Stomach (tissue), 9 donors: ENCODE data around the gene ZNF532. TPM values are rescaled to one million over a fixed set of nuclear protein-coding genes. Genes with fewer than 3 reads are reported as not detected.
A peak's percentile ranks its signal among the peaks of the same experiment; 100 is the strongest.

Experiments used
- DNase-seq, 2 donors: peaks; one replicate each; pipeline versions ENCODE4 v3.0.0 to v3.0.0-alpha.2; 2013 to 2019
- H3K27ac ChIP-seq, 5 donors: fragments of 200-600 bp in 4 of 5; sonication (generic) in 4 of 5; one replicate each; pipeline ENCODE4 v1.5.1; 2013 to 2019; ENCODE audit warnings: mild to moderate bottlenecking in 1 of 5, moderate library complexity in 1 of 5
- H3K27me3 ChIP-seq, 3 donors: fragments of 200-600 bp; sonication (generic); one replicate each; pipeline ENCODE4 v1.5.1; 2017 to 2019; ENCODE audit warnings: mixed run types in 1 of 3
- H3K36me3 ChIP-seq, 4 donors: fragments of 200-600 bp; sonication (generic); 1 replicate in 3 of 4; 2 replicates in 1 of 4; pipeline ENCODE4 v1.5.1; 2016 to 2019
- H3K4me1 ChIP-seq, 4 donors: fragments of 200-600 bp; sonication (generic); one replicate each; pipeline ENCODE4 v1.5.1; 2016 to 2019
- H3K4me3 ChIP-seq, 4 donors: fragments of 200-600 bp; sonication (generic) in 3 of 4; one replicate each; pipeline ENCODE4 v1.5.1; 2016 to 2019; ENCODE audit warnings: mild to moderate bottlenecking in 1 of 4
- H3K9me3 ChIP-seq, 4 donors: fragments of 200-600 bp; sonication (generic); one replicate each; pipeline ENCODE4 v1.5.1; 2016 to 2019
- CTCF ChIP-seq, 7 experiments: fragments of 450-650 bp in 4 of 7; fragments of 200-600 bp in 3 of 7; sonication (generic) in 3 of 7; IDR thresholded peaks; one replicate each; pipeline ENCODE4 v1.5.1; 2016 to 2019; ENCODE audit warnings: antibody characterized with exemption in 7 of 7, control low read depth in 2 of 7, mild to moderate bottlenecking in 1 of 7
- EP300 ChIP-seq: sonication (generic); formaldehyde crosslinking; IDR thresholded peaks from one replicate; pipeline ENCODE4 v1.6.1; 2017; ENCODE audit warnings: antibody characterized with exemption
- POLR2A ChIP-seq, 4 donors: fragments of 450-650 bp; IDR thresholded peaks; one replicate each; pipeline ENCODE4 v1.6.1; 2016; ENCODE audit warnings: antibody characterized with exemption in 4 of 4, control low read depth in 2 of 4, mild to moderate bottlenecking in 1 of 4, moderate library complexity in 1 of 4
- POLR2AphosphoS5 ChIP-seq, 3 donors: sonication (generic); formaldehyde crosslinking; IDR thresholded peaks; one replicate each; pipeline ENCODE4 v1.6.1; 2016; ENCODE audit warnings: antibody characterized with exemption in 3 of 3
- WGBS, 5 donors: extraction: QIAGEN DNeasy Blood & Tissue Kit in 3 of 5; methylation state at CpG; one replicate each; pipeline versions ENCODE4 v1.1.5 to v1.1.7; 2013 to 2018; 5-methylcytosine and 5-hydroxymethylcytosine counted together
- intact Hi-C: fragments of 100-400 bp; cut with DNase I; formaldehyde crosslinking; loops from one replicate; pipeline ENCODE4 v1.15.1; 2023; ENCODE audit warnings: low total_unique reads
- polyA plus RNA-seq, 3 donors: library from polyadenylated mRNA; stranded (reverse); fragments of 200-250 nt; gene quantifications; one replicate each; pipeline ENCODE4 v1.2.3, GENCODE V29; 2013
- total RNA-seq, 5 donors: library from RNA; depleted of rRNA; stranded (reverse); fragments of >200 nt; gene quantifications; one replicate each; pipeline versions ENCODE4 v1.1.0 to v1.2.3, GENCODE V29; 2014 to 2016
- donor health status: healthy with polysubstance abuse.
- donor health status: Bipolar disorder and iron deficiency.
- donor health status: healthy.

ZNF532 gene
- total and polyA plus RNA-seq, 8 donors, result 2.9 to 53.7 (median 18.4) TPM

GRCh38 chr18:59001721-59002120 is 137.0 kb downstream of the ZNF532 start:
- DNase-seq, result no peak
- Histone ChIP-seq H3K4me1 (peaks cover 0 to 7% (median 0%) of the 10 kb centered on the region in 4 donors), H3K4me3 (no peak overlapping the region), H3K27me3 (no peaks in the 10 kb centered on the region), H3K27ac (no peak overlapping the region), H3K36me3 (no peaks in the 10 kb centered on the region), H3K9me3 (peaks cover 0 to 4% (median 1%) of the 10 kb centered on the region in 4 donors)
- WGBS, 5 donors, result 55 to 74% (median 60%) methylated on average over 3 of the region's 3 CpGs
- TF ChIP-seq POLR2A (IDR thresholded peaks at IDR 0.05), result no peak
- TF ChIP-seq EP300, result no peak
- no peak for TF ChIP-seq POLR2AphosphoS5 (IDR thresholded peaks at IDR 0.05)
- TF ChIP-seq CTCF (IDR thresholded peaks at IDR 0.05), result no peak
- intact Hi-C loops, result no loop called here

GRCh38 chr18:59002974-59003594 is 138.4 kb downstream of the ZNF532 start:
- no peaks in the 10 kb centered on the region for H3K36me3 ChIP-seq
- H3K4me1 ChIP-seq, result peaks cover 0 to 7% (median 0%) of the 10 kb centered on the region in 4 donors
- no peak for DNase-seq
- H3K27me3 ChIP-seq, result no peaks in the 10 kb centered on the region
- intact Hi-C loops, result no loop called here
- TF ChIP-seq POLR2AphosphoS5 (IDR thresholded peaks at IDR 0.05), result no peak
- no peak for TF ChIP-seq EP300
- TF ChIP-seq CTCF (IDR thresholded peaks at IDR 0.05), result no peak
- TF ChIP-seq POLR2A (IDR thresholded peaks at IDR 0.05), result no peak
- H3K9me3 ChIP-seq, result peaks cover 0 to 4% (median 1%) of the 10 kb centered on the region in 4 donors
- no peak overlapping the region for H3K27ac ChIP-seq
- 80 to 85% (median 83%) methylated on average over 7 of the region's 7 CpGs for WGBS, 5 donors
- no peak overlapping the region for H3K4me3 ChIP-seq

- Histone ChIP-seq H3K36me3 (no peaks in the 10 kb centered on the region), H3K27me3 (no peaks in the 10 kb centered on the region), H3K4me1 (peaks cover 0 to 7% (median 0%) of the 10 kb centered on the region in 4 donors), H3K9me3 (peaks cover 0 to 4% (median 1%) of the 10 kb centered on the region in 4 donors), H3K4me3 (no peak overlapping the region), H3K27ac (peak overlapping the region in 3 of 5 donors; percentile 4 to 19 (median 11))
- TF ChIP-seq POLR2AphosphoS5 (IDR thresholded peaks at IDR 0.05), result no peak
- no peak for TF ChIP-seq CTCF (IDR thresholded peaks at IDR 0.05)
- TF ChIP-seq POLR2A (IDR thresholded peaks at IDR 0.05), result no peak
- TF ChIP-seq EP300, result no peak
- WGBS, 5 donors, result 57 to 90% (median 79%) methylated on average over 3 of the region's 3 CpGs
- DNase-seq, result peak in 1 of 2 donors; percentile 69
- intact Hi-C loops, result no loop called here
These were observed 140.6 kb downstream of the ZNF532 start for GRCh38 chr18:59005262-59005661.

- no peak overlapping the region for H3K4me3 ChIP-seq
- no peaks in the 10 kb centered on the region for H3K27me3 ChIP-seq
- no peak for DNase-seq
- intact Hi-C loops, result no loop called here
- no peaks in the 10 kb centered on the region for H3K36me3 ChIP-seq
- 80 to 88% (median 84%) methylated on average over 3 of the region's 3 CpGs for WGBS, 5 donors
- H3K4me1 ChIP-seq, result peaks cover 0 to 7% (median 0%) of the 10 kb centered on the region in 4 donors
- TF ChIP-seq CTCF (IDR thresholded peaks at IDR 0.05), result no peak
- no peak for TF ChIP-seq POLR2AphosphoS5 (IDR thresholded peaks at IDR 0.05)
- no peak for TF ChIP-seq POLR2A (IDR thresholded peaks at IDR 0.05)
- TF ChIP-seq EP300, result no peak
- H3K9me3 ChIP-seq, result peaks cover 0 to 4% (median 1%) of the 10 kb centered on the region in 4 donors
- no peak overlapping the region for H3K27ac ChIP-seq
These were observed 141.9 kb downstream of the ZNF532 start for GRCh38 chr18:59006461-59007067.
